GM21515 (cell line): ENCODE data around the gene TMEM244.
"Not testable (repeated sequence)": the region's sequence is repeated elsewhere in the genome, so short reads cannot be mapped to it uniquely, and the experiment has no call there.

Experiments
- ATAC-seq: cut with Tn5 transposase; IDR thresholded peaks from one replicate; pipeline ENCODE4 v1.9.1; 2021; ENCODE audit not compliant: unreplicated experiment

TMEM244 gene

DNA sequence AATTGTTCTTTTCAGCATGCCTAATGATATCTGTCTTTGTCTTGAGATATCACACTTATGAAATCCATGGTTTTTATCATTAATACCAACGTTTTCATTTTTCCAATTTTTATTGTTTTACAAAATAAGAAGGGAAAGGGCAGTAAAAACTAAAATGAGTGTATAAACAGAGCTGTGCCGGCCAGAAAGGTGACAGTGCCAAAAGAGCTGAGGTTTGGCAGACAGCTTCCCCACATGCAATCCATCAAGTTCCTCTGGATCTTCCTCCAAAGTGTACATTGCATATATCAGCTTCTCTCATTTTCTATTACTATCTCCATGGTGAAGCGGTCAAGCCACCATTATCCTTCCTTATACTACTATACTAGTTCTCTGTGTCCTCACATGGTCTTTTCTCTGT, 10.1 kb upstream of the TMEM244 start:
- no peak for ATAC-seq

DNA sequence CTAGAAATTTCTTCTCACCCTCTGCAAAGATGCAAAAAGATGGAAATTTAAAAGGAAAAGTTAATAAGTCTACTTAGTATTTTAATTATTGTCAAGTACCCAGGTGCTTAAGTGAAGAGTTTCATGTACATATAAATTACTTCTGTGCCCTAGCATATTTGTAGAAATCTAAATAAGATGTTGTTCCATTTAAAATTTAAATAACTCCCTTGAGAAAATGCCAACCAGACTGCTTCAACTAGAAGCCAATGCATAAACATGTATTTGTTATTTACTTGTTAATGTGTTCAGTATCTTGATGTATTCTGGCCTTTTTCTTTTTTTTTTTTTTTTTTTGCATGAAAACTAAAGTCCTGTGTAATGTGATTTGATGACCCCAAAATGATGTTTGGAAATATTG, 6.3 kb upstream of the TMEM244 start:
- ATAC-seq: no peak

DNA sequence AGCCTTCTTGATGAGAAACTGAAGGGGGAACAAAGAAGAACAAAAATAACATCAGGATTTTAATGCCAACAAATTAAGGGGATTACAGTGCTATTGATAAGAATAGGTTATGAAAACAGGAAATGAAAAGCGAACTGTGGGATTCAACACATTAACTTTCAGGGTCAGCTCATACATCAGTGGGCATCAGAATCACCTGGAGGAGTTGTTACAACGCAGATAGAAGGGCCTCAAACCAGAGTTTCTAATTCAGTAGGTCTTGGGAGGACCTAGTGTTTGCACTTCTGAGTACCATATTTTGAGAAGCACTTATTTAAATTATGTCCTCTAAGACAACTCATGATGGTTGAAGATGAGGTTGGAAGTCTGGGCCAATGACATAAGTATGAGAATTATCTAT, 5.6 kb upstream of the TMEM244 start:
- ATAC-seq: no peak

DNA sequence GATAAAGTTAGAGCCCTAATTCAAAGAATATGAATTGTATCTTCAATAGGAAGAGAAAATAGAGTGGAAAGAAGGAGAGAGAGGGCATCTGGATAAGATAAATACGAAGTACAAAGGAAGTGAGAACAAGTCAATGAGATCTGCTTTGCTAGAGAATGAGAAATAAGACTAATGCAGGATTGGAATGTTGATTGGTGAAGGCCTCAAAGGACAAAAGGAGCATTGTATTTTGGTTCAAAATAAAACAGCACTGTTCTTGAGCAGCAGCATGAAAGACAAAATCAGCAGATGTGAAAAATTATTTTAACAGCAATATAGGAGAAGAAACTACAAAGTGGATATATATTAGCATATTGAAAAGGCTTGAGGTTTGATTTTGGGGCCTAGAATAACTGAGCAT, 5.1 kb upstream of the TMEM244 start:
- ATAC-seq: no peak

DNA sequence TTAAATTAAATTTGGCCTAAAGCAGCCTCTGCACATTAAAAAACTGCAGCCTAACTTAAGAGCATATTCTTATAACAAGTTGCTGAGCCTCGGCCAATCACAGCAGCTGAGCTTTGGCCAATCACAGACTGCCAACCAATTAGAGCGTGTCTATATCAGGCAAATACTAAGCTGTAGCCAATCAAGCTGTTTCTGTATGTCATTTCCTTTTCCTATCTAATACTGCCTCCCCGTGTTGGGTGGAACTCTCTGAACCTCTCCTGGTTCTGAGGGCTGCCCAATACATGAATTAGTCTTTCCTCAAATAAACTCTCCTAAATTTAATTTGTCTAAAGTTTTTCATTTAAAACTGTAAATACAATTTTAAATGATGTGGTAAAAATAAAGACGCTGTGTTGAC, 3.9 kb upstream of the TMEM244 start:
- no peak for ATAC-seq

- ATAC-seq: no peak
Measured at GRCh38 chr6:129863664-129864063, 2.5 kb upstream of the TMEM244 start.

GRCh38 chr6:129859524-129859923, 1.6 kb downstream of the TMEM244 start:
- ATAC-seq: no peak

- ATAC-seq: no peak
Measured at GRCh38 chr6:129857838-129858237, 3.3 kb downstream of the TMEM244 start.

DNA sequence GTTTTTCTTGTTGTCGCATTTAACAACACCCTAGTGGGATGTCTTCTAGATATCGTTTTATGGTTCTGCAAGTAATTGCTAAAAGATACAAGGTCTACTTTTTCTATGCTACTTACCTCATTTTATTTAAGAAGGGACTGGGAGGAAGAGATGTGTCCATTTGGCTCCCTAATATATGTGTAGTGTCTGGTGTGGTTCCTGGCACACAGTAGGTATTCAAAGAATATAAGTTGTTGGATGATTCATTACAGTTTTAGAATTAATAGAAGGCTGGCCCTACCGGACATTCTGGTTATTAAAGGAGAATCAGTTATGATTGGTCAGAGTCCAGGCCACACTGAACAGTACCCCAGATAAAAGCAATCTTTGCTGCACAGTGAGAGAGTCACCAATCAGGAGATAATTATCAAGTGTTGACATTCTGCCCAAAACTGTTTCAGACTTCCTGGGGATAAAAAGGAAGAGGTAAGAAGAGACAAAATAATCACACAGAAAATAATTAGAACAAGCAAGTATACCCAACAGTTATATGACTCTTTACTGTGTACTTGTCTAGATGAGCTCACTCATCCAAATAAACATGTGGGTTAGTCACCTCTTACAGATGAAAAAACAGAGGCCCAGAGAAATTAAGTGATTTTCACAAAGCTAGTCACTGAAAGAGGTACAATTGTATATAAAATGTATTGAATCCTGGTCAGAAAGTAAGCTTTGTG, 7.0 kb downstream of the TMEM244 start:
- no peak for ATAC-seq

DNA sequence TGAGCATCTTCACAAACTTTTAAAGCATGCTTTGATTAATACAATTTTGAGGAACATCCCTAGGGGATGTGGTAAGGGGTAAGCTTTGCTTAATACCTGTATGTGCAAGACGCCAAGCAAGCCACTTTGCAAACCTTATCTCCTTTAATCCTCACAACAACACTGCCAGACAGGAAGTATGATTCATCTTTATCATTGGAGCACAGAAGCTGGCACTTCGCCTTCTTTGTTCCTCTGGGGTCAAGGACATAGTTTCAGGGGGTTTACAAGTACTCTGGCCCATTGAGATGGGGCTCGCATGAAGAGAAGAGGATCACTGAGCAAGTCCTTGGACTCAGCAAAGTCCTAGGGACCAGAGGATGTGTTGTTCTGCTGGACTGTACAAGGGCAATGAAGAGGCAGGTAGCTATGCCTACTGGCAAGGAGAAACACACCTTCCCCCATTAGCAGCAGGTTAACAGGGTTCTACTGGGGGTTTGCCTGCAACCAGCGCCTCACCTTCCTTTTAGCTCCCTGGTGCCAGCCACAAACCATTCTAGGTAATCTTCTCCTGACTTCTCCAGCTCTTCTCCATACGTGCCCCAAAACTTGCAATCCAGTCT, 8.8 kb downstream of the TMEM244 start:
- no peak for ATAC-seq

- no peak for ATAC-seq
Measured at GRCh38 chr6:129849456-129849855, 11.7 kb downstream of the TMEM244 start.

DNA sequence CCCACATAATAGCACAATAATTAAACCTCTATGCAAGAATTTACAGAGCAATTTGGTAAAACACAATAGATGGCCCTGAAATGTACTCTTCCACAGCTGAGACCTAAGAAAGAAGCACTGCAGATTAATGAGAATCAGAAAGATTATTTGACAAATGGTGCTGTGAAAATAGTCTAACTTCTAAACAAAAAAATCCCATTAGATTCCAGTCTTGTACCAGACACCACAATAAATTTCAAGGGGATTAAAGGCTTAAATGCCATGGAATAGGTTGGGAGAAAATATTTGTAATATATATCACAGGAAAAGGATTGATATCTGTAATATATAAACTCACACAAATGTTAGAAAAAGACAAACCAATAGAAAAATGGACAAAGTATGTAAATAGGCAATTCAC, 14.4 kb downstream of the TMEM244 start:
- no peak for ATAC-seq

GRCh38 chr6:129845696-129846095, 15.4 kb downstream of the TMEM244 start:
- no peak for ATAC-seq

DNA sequence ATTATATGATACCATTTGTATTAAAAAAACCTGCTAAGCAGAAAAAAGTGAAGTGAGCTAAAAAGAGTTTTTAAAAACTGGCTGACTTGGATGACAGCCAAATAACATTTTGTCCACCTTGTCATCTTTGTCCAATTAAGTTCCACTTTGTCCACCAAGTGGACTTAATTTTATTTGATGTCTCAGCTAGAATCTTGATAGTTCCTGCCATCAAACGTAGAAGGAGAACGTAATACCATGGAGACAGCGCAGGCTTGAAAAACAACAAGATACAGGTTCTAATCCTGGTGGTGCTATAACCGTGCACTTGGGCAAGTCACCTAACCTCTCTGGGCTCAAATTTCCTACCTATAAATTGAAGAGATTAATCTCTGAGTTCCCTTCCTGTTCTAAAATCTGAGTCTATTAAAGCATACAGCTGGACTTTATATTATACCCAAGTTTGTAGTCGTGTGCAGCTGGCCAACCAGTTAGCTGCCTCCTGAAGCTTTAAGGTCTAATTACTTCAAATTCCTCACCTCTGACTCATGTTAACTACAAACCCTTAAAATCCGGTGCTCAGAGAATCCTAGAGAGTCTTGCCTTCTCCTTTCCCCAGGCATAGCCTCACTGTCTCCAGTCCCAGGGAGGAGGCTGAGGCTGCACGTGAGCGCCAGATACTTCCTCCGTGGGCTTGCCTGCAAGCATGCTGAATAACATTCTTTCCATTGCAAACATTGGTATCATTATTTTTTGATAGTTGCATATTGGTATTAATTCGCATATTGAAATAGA, 16.8 kb downstream of the TMEM244 start:
- no peak for ATAC-seq

DNA sequence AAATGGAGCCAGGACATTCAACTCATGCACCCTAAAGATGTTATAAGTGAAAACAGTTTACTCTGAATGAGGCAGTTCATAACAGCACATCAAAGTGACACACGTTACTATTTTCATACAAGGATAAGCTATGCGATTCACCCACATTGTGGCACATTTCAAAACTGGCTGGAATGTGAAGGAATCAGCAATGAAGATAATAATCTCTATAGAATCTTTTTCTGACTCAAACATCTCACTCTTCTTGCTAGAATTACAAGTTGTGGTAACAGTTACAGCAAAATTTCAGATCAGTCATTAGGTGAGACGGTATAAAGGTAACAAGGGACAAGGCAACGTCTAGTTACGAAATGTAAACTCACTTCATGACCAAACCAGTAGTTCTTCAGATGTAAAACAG, 17.5 kb downstream of the TMEM244 start:
- ATAC-seq: no peak

GRCh38 chr6:129842881-129843409, 18.2 kb downstream of the TMEM244 start:
- ATAC-seq: no peak

GRCh38 chr6:129842137-129842536, 19.0 kb downstream of the TMEM244 start:
- no peak for ATAC-seq

DNA sequence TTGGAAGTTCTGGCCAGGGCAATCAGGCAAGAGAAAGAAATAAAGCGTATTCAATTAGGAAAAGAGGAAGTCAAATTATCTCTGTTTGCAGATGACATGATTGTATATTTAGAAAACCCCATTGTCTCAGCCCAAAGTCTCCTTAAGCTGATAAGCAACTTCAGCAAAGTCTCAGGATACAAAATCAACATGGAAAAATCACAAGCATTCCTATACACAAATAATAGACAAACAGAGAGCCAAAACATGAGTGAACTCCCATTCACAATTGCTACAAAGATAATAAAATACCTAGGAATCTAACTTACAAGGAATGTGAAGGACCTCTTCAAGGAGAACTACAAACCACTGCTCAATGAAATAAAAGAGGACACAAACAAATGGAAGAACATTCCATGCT, 21.6 kb downstream of the TMEM244 start:
- not testable (repeated sequence) for ATAC-seq

GRCh38 chr6:129835691-129836090, 25.4 kb downstream of the TMEM244 start:
- no peak for ATAC-seq

DNA sequence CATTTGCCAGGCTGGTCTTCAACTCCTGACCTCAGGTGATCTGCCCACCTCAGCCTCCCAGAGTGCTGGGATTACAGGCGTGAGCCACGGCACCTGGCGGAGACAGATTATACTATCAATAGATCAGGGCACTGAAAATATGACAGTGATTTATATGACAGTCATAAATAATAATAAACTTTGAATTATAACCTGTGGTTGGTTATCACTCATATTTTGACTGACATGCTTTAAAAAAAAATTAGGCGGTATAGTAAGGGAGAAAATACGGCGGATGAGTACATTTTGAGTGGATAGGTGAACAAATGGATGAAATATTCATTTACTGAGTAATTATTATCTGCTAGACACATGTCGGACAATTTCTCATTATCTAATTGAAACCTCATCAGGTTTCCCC, 28.8 kb downstream of the TMEM244 start:
- ATAC-seq: no peak

GRCh38 chr6:129828229-129828628, 32.9 kb downstream of the TMEM244 start:
- ATAC-seq: no peak

DNA sequence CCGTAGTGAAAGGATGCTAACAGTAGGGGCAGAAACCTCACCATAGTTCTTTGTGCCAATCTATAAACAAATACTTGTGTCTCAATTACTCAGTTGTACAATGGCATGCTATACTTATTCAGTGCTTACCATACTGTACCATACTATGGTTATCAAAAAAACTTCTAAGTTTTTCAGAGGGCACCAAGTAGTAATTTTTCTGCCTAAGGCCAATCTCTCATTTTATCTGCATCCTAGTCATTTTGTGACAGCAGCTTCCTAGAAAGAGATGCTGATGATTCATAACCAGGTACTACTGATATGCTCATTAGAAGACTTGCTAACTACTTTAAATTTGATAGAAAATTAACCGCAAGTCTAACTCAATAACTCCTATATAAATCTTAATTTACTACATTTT, 42.9 kb downstream of the TMEM244 start:
- no peak for ATAC-seq
